Muscle layer of colon (tissue), 2 donors: Measurements from ENCODE around the gene CDHR3.

Source experiments
- H3K27ac ChIP-seq: one replicate; pipeline ENCODE4 v1.7.0; 2013; ENCODE audit warnings: low read depth, mild to moderate bottlenecking, low read length, moderate library complexity
- H3K27me3 ChIP-seq, 2 donors: one replicate each; pipeline ENCODE4 v1.7.0; 2013; ENCODE audit warnings: low read length in 2 of 2, mild to moderate bottlenecking in 2 of 2; ENCODE audit not compliant: insufficient read depth in 2 of 2, control insufficient read depth in 1 of 2
- H3K36me3 ChIP-seq: one replicate; pipeline ENCODE4 v1.7.0; 2013; ENCODE audit warnings: mild to moderate bottlenecking, low read length; ENCODE audit not compliant: insufficient read depth
- H3K4me1 ChIP-seq: one replicate; pipeline ENCODE4 v1.7.0; 2013; ENCODE audit warnings: mild to moderate bottlenecking, low read length; ENCODE audit not compliant: insufficient read depth
- H3K4me3 ChIP-seq, 2 donors: one replicate each; pipeline ENCODE4 v1.7.0; 2013; ENCODE audit warnings: low read length in 2 of 2, low read depth in 1 of 2, mild to moderate bottlenecking in 1 of 2, moderate library complexity in 1 of 2
- H3K9ac ChIP-seq: one replicate; pipeline ENCODE4 v1.7.0; 2013; ENCODE audit warnings: low read length
- H3K9me3 ChIP-seq: one replicate; pipeline ENCODE4 v1.7.0; 2013; ENCODE audit warnings: mild to moderate bottlenecking, low read length
- donor health status: abdominal sarcoma.
- donor health status: Adenocarcinoma of cecum.

Gene CDHR3

DNA sequence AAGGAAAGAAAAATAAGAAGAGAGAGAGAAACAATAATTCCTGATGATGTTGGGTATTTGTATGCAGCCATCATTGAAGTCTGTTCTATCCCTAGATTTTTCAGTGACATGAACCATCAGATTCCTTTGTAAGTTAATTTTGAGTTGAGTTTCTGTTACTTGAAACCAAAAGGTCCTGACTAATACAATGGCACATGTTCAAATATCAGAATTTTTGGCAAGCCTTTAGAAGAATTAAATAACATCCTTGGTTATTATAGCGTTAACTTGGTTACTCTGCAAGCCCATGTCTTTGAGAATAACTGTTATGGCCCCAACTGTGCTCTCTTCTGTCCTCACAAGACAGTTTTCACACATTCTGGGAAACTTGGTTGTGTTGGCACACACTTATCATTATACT lies 82.5 kb downstream of the CDHR3 start:
- H3K36me3 ChIP-seq, result no peaks in the 10 kb centered on the region
- no peak overlapping the region for H3K4me3 ChIP-seq
- H3K4me1 ChIP-seq, result peaks cover 26% of the 10 kb centered on the region
- H3K9me3 ChIP-seq, result no peaks in the 10 kb centered on the region
- no peak overlapping the region for H3K27ac ChIP-seq
- no peak overlapping the region for H3K9ac ChIP-seq
- no peaks in the 10 kb centered on the region for H3K27me3 ChIP-seq

DNA sequence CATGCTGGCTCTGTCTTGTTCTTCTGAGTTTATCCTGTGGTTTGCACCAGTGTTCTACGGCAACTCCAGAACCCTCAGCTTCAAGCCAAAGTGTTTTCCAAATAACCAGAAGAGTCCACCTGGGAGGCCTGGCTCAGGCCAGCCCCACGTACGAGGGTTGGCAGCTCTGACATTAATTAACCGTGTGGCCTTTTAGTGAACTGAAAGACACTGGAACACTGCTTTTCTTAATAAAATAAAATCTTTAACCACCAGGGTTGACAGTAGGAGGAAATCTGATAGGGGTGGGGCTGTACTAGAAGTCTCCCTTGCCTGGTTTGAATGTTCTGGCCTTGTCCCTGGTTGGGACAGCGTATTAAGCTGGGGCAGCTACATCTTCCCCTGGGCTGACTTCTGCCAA lies 84.1 kb downstream of the CDHR3 start:
- H3K4me1 ChIP-seq, result peaks cover 28% of the 10 kb centered on the region
- H3K9ac ChIP-seq, result no peak overlapping the region
- H3K27ac ChIP-seq, result no peak overlapping the region

DNA sequence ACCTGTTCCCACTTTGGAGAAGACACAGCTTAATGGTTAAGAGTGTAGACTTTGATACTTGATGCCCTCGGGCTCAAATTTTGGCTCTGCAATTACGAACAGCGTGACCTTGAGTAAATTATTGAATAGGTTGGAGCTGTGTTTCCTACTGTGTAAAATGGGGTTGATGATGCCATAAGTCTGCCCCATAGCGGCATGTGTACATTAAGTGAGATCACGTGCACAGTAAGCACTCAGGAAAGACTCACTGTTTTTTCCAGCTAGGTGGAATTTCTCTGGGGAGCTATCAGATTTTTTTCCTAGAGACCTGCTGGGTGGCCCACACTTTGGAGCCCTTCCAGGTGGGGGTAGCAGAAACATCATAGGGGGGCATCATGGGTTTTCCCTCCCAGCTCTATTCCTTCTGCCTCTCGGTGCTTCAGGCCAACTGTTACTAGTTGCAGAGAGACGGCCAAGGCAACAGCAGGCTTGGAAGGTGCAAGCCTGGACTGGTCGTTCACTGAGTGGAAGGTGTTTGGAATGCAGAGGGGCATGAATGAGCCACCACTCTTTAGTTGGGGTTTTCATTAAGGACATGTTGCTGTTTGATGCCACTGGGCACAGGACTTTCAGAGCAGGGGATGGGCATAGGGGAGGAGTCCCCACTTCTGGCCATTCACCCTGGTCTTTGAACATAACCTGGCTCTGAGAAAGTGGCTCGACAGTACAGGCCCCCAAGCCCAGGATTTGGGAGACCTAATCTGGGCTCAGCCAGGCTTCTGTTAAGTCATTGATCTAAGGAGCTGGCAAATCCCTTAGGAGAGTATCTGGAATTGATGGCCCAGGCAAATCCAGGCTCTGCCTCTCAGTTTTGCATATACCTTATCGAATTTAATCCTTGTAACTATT lies 85.0 kb downstream of the CDHR3 start:
- H3K9ac ChIP-seq, result no peak overlapping the region
- H3K4me3 ChIP-seq, result no peak overlapping the region
- H3K9me3 ChIP-seq, result no peaks in the 10 kb centered on the region
- no peaks in the 10 kb centered on the region for H3K27me3 ChIP-seq
- no peaks in the 10 kb centered on the region for H3K36me3 ChIP-seq
- no peak overlapping the region for H3K27ac ChIP-seq
- H3K4me1 ChIP-seq, result peaks cover 21% of the 10 kb centered on the region

More for the DNA sequence above, 84.1 kb downstream of the CDHR3 start:
- Histone ChIP-seq H3K4me3 (no peak overlapping the region), H3K27me3 (no peaks in the 10 kb centered on the region), H3K36me3 (no peaks in the 10 kb centered on the region), H3K9me3 (no peaks in the 10 kb centered on the region)

DNA sequence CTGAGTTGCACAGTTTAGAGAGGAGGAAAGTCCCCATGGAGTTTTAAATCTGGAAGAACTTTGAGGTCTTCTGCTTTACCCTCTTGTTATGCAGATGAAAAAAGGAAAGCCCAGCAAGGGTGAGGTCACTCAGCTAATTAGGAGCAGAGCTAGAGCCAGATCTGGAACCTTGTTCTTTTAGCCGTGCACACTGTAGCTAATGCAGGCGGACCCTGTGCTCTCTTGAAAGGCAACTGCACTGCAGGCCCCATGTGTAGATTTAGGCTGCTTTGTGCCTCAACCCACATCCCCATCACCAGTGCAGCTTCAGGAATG lies 85.6 kb downstream of the CDHR3 start:
- Histone ChIP-seq H3K27me3 (no peaks in the 10 kb centered on the region), H3K9me3 (no peaks in the 10 kb centered on the region), H3K36me3 (no peaks in the 10 kb centered on the region), H3K9ac (no peak overlapping the region), H3K4me3 (no peak overlapping the region), H3K27ac (no peak overlapping the region), H3K4me1 (peaks cover 21% of the 10 kb centered on the region)

DNA sequence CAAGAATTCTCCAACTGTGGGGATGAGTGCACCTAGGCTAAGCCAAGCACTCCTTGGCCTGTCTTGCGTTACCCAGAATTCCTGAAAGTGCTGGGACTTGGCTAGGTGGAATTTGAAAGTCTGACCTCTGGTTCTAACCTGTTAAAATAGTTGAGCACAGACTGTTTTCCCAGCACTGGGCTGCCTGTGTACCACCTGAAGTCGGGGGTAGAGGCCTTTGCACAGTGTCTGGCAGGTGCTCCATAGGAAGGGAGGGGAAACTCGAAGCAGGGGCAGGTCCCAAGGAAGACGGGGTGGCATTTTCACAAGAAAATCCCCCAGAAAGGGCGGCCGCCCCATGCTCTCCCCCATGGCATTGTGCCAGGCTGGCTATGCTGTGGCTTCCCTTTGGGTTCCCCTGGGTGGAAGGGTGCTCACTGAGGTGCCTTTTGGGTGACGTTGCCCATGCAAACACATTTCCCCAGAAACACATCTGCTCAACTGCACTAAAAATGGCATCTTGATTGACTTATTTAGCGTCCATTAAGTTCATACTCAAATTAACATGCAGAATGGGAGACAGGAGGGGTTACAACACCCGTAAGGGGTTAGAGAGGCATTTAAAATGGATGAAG lies 86.2 kb downstream of the CDHR3 start:
- no peak overlapping the region for H3K9ac ChIP-seq
- H3K9me3 ChIP-seq, result no peaks in the 10 kb centered on the region
- no peaks in the 10 kb centered on the region for H3K36me3 ChIP-seq
- H3K27me3 ChIP-seq, result no peaks in the 10 kb centered on the region
- peaks cover 21% of the 10 kb centered on the region for H3K4me1 ChIP-seq
- no peak overlapping the region for H3K4me3 ChIP-seq
- no peak overlapping the region for H3K27ac ChIP-seq

DNA sequence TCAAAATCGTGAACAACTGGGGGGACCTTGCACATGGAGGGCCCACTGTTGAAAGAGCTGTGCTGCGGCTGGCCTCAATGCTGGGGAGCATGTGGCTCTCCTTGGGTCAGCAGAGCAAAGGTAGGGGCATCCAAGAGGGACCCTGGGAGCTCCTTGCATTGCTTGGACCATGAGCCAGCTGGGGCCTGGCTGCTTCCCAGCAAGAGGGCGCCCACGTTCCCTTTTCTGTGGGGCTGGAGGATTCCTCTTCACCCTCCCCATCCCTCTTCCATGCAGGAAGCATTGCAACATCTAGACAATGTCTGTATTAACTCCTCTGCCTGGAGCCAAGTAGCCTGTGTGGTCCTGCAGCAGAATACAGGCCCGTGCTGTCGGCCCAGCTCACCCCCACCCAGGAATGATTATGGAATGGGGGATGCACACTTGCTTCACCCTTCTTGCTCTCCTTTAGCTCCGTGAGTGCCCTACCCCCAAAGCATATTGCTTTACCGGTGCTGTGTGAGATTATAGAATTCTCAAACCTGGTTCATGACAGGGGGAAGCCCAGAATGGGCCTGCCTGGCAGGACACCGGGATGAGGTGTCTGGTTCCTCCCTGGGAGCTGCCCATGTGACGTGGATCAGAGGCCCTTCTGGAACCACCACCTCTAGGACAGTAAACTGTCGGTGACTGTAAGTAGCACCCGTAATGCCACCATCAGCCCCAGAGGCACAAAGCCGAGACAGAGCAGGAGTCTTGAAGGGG lies 87.1 kb downstream of the CDHR3 start:
- H3K27me3 ChIP-seq, result no peaks in the 10 kb centered on the region
- no peak overlapping the region for H3K4me3 ChIP-seq
- peaks cover 21% of the 10 kb centered on the region for H3K4me1 ChIP-seq
- no peaks in the 10 kb centered on the region for H3K36me3 ChIP-seq
- no peaks in the 10 kb centered on the region for H3K9me3 ChIP-seq
- H3K9ac ChIP-seq, result no peak overlapping the region
- peak overlapping the region; percentile 41 for H3K27ac ChIP-seq

DNA sequence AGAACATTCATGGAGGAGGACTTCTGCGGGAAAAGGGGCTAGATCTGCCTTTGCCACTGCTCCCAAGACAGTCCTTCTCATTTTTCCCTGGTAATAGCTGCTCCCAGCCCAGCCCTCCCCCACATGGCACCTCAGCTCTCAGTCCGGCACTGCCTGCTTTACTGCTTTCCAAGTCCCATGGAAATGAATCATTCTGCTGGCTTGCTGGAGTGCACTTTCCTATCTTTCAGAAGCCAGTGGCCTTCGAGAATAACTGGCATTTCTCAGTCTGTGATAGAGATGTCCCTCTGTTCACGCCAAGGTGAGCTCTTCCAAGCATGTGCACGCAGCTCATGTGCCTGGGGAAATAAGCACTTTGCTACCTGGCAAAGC lies 87.7 kb downstream of the CDHR3 start:
- Histone ChIP-seq H3K9ac (no peak overlapping the region), H3K4me3 (peak overlapping the region in 1 of 2 donors; percentile 40), H3K27me3 (no peaks in the 10 kb centered on the region), H3K4me1 (peaks cover 21% of the 10 kb centered on the region), H3K9me3 (no peaks in the 10 kb centered on the region), H3K36me3 (no peaks in the 10 kb centered on the region), H3K27ac (peak overlapping the region; percentile 41)

DNA sequence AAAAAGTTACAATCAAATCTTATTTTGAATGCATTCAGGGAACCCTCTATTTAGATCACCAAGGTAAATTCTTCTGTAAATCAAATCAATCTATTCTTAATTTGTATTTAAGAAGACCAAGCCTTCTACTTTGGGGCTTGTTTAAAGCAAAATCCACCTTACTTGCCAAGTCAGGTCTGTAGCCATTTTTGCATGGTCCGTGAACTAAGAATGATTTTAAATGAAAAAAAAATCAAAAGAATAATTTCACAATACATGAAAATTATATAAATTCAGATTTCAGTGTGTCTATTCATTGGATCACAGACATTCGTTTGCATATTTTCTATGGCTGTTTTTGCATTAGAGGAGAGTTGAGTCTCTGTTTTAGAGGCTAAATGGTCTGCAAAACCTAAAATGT lies 89.6 kb downstream of the CDHR3 start:
- H3K27me3 ChIP-seq, result no peaks in the 10 kb centered on the region
- no peak overlapping the region for H3K4me3 ChIP-seq
- H3K9me3 ChIP-seq, result no peaks in the 10 kb centered on the region
- H3K36me3 ChIP-seq, result no peaks in the 10 kb centered on the region
- no peak overlapping the region for H3K9ac ChIP-seq
- H3K27ac ChIP-seq, result no peak overlapping the region
- H3K4me1 ChIP-seq, result peaks cover 32% of the 10 kb centered on the region

DNA sequence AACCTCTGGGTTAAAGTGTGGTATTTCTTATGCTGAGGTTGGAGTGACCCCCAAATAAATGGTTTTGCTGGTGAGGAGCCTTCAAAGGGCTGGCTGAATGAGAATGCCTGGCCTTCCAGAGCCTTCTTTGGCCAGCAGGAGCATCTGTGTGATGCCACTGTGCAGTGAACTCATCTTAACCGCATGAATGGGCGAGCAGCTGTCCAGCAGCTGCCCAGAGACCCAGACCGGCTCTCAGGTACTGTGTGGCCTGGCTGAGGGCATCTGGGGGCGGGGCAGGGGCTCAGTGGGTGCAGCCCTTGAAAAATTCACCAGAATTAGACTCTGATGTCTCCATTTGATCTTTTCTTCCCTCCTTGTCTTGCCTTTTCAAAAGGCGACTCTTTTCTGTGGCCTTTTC lies 90.0 kb downstream of the CDHR3 start:
- no peak overlapping the region for H3K27ac ChIP-seq
- H3K36me3 ChIP-seq, result no peaks in the 10 kb centered on the region
- no peak overlapping the region for H3K4me3 ChIP-seq
- peaks cover 36% of the 10 kb centered on the region for H3K4me1 ChIP-seq
- no peaks in the 10 kb centered on the region for H3K9me3 ChIP-seq
- H3K9ac ChIP-seq, result no peak overlapping the region
- H3K27me3 ChIP-seq, result no peaks in the 10 kb centered on the region

DNA sequence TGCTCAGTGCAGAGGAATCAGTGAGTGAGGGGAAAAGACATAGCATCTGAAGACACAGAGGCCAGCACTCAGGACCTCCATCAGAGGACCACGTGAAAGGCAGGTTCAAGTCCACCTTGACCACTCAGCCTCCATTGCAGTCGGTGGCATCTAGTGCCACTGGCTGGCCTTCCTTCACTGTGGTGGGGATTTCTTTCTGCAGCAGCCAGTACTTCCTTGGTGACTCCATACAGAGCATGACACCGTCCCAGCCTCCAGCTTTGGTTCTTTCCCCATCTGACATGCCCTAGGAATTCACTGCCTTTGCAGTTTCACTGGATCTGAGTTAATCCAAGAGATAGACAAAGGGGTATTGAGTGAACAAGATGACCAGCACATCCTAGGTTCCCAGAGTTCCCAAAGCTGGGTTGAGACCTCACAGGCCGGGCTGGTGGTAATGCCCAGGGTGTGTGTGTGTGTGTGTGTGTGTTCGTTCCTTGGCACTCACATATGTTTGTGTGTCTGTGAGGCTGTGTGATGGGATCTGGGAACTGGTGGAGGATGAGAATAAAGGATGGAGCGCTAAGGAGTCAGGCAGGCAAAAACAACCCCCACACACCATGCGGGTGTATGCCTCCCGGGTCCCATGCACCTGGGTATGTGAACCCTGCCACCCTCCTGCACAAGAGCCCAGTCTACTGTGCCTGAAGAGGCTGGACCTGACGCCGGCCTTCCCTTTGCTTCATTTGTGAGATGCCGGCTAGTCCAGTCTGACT lies 91.3 kb downstream of the CDHR3 start:
- Histone ChIP-seq H3K27ac (no peak overlapping the region), H3K4me1 (peaks cover 48% of the 10 kb centered on the region), H3K4me3 (no peak overlapping the region), H3K9me3 (no peaks in the 10 kb centered on the region), H3K9ac (no peak overlapping the region), H3K27me3 (no peaks in the 10 kb centered on the region), H3K36me3 (no peaks in the 10 kb centered on the region)

DNA sequence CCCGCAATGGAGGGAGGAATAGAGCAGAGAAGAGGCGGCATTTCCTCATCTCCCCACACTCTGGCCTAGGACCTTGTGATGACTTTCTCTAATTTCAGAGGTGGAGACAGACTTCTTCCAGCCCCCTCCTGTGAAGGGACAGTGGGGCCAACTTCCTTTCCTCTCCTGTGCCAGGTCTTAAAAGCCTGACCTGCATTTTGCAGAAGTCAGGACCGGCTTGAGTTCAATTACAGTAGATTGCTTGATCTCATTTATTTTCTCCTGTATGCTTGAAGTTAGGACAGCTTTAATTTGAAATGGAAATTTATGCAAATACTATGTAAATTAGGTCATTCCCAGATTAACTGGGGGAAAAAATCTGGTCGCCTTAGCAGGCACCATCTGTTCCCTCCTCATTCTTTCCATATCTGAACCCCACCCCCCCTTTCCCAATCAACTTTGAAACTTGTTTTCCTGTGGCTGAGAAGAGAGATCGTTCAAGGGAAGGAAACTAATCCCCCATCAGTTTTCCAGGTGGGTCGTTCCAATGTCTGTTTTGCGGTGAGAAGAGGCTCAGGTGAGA lies 92.0 kb downstream of the CDHR3 start:
- H3K9ac ChIP-seq, result no peak overlapping the region
- H3K4me3 ChIP-seq, result no peak overlapping the region
- H3K27ac ChIP-seq, result no peak overlapping the region
- H3K4me1 ChIP-seq, result peaks cover 44% of the 10 kb centered on the region
- no peaks in the 10 kb centered on the region for H3K9me3 ChIP-seq
- no peaks in the 10 kb centered on the region for H3K27me3 ChIP-seq
- no peaks in the 10 kb centered on the region for H3K36me3 ChIP-seq
